CD4-positive, alpha-beta T cell treated with Interferon alpha-2 for 1 hour (primary cell): Measurements from ENCODE around the gene SSRP1.

Experiments used
- DNase-seq, 2 donors: peaks; one replicate each; pipeline ENCODE4 v3.0.0-alpha.2; 2020 to 2022

Gene SSRP1

DNA sequence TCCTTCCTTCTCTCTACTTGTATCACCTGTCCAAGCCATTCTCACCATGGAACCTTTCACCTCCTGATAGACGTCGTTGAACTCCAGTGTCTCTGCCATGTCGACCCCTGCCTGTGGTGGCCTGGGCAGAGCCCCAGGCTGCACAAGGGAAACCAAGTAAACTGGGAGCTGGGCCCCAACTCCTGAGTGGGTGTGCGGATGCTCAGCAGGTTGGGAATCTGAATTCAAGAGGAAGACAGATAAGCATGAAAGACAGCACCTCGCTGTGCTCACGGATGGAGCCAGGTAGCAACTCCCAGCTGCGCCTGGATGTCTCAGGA is 709 bp downstream of the SSRP1 start:
- no peak for DNase-seq

DNA sequence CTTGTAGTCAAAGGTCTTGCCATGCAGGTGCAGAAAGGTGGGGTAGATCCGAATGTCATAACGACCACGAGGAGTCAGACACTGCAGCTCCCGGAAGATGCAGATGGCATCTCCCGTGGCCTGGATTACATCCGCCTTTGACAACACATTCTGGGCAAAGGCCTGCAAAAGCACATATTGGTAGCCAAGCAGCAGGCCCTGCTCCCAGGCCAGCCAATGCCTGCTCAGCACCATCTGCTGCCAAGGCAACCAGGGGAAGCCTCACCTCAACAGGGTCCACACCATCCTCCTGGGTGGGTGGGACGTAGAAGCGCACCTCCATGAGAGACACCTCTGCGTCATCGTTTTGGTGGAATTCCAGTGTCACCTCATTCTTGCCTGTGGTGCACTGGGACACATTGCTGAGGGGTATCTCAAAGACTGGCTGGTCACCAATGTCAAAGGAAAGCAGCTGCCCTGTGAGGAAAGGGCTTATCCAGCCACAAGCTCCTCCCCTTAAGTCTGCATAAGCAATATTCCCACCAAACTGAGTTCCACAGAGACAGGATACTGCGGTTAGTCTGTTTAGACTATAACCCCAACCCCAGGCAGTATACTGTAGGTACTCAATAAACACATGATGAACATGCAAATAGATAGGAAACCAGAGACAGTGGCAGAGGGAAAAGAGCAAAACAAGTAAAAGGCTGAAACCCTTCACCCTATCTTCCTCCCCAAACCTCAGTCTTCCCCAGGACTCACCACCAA is 2.8 kb downstream of the SSRP1 start:
- DNase-seq = no peak

DNA sequence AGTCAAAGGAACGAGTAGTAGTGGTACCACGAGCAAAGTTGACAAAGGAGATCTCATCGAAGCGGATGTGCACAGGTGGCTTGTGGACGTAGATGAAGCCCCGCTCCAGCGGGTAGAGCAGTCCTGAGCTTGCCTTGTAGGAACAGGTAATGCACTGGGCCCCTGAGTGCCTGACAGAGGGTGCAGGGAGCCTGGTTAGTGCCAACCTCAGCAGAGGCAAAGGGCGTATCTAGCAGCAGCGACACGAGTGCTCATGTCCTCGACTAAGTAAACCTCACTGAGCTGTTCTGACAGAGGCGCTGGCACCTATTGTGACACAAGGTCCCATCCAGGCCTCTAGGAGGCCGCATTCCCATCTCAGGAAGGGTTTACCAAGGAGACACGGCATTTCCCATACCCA is 4.0 kb downstream of the SSRP1 start:
- no peak for DNase-seq

DNA sequence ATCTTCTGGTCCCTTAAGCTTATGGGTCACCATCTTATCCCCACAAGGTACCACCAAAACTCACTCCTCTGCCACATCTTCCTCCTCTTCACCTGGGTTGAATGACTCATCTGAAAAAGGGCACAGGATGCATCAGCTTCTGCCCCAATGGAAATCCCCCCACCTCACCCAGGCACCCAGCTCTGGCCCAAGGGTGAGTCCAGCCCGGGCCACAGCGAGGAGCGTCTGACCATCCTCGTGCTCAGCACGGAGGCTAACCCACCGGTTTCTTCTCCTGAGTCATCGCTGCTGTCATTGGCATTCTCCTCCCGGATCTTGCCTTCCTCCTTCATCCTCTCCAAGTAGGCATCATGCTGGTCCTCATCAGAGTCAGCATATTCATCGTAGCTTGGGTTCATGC is 5.7 kb downstream of the SSRP1 start:
- DNase-seq = no peak

DNA sequence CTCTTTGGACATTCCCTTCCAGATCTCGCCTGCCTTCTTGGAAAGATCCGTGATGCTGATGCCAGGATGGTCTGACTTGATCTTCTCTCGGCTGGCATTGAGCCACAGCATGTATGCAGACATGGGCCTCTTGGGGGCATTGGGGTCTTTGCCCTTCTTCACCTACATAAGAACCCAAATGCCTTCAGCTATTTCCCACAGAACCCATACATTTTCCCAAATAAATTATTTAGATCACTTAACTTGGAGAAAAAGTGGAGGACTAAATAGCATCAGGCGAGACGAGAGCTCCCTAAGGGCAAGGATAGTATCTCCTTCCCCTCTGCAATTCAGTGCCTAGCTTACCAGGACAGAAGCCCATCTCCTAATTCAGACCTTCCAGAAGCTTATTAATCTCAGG is 8.0 kb downstream of the SSRP1 start:
- DNase-seq = no peak

DNA sequence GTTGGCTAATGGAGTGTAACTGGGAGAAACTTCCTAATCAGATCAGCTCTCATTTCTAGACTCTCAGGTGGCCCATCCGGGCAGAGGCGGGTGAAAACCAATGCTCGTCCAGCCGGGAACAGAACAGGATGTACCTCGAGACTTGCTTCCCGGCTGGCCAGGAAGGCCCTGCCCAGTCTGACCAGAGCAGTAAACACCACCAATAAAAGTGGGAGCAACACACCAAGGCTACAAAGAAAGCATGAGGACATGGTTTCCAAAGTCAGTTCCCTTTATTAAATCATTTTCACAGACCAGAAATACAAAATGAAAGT is 10.0 kb downstream of the SSRP1 start:
- no peak for DNase-seq

DNA sequence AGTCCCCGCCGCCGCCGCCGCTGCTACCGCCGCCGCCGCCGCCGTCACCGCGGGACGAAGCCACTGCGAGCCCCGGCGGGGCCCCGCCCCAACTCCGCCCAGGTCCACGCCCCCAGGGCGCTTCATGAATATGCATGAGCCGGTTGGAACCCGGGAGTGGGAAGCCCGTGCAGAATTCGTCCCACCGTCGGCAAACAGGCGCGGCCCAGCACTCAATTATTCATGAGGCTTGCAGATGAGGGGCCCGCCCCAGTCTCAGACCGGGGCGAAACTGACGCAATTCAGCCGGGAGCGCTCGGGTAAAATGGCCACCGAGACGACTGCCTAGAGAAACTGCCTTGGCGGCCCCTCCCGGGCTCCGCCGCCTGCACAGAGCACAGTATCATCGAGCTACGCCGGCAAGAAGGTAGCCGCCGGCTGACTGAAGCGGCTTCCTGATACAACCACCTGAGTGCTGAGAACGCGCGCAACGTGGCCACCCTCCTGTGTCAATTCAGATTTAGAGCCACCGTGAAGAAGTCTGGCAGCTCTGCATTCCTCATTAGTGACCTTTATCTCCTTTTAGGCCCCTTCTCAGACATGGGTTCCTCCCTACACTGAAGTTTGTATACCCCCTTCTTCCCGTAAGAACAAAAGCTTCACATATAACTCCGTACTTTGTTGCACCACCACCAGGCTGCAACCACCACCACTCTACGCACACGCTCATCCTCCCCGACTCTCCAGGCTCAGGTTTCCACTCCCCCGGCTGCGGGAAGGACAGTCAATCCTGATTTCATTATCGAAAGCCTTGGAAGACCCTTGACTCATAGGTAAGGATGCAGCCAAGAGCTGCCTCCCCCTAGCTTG is 10.6 kb downstream of the SSRP1 start, which contains the start of gene TNKS1BP1:
TSS of gene TNKS1BP1 (minus strand) at position 67 of the 849 bp plus-strand sequence. CDS start 3,067 bp downstream, outside the sequence.
- peak; percentile 90 to 93 for DNase-seq

DNA sequence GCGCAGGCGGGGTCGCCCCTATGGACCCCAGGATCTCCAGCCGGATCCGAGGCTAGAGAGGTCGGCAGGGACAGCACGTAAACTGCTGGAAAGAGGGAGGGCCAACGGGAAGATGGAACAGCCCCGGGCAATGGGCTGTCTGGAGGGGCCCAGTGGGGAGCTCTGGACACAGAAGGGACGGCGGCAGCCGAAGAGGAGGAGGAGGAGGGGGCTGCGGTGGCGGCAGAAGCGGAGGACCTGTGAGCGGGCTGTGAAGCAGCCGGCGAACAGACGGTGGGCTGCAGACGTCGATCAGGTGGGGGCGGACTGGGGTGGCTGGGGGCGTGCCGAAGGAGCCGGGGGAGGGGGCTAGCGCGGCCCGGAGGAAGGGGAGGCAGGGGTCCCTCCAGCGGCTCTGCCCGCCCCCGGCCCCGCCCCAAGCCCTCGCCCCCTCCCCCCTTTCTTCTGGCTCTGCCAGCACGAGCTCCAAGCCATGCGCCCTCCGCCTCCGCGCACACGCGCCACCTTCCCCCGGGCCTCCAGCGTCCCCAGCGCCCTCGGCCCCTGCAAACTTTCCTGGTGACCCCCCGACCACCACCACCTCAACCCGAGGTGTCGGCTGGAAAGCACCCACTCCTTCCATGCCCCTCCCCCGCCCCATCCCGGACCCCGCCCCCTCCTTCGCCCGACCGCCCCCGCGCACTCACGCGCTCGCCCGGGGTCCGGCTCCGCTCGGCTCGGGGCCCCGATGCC is 11.4 kb downstream of the SSRP1 start:
- no peak for DNase-seq

DNA sequence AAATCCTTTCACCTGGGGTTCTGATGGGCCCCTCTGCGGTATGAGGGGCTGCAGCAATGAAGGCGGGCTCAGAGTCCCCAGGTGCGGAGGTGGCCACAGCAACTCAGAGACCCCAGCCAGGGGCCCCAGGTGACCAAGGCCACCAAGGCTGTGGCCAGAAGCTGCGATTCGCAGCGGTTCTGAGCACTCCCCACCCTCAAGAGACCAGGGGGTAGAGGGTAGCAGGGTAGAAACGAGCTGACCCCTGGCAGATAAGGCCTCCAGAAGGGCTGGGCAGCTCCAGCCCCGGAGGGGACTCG is 11.9 kb downstream of the SSRP1 start:
- DNase-seq = no peak

DNA sequence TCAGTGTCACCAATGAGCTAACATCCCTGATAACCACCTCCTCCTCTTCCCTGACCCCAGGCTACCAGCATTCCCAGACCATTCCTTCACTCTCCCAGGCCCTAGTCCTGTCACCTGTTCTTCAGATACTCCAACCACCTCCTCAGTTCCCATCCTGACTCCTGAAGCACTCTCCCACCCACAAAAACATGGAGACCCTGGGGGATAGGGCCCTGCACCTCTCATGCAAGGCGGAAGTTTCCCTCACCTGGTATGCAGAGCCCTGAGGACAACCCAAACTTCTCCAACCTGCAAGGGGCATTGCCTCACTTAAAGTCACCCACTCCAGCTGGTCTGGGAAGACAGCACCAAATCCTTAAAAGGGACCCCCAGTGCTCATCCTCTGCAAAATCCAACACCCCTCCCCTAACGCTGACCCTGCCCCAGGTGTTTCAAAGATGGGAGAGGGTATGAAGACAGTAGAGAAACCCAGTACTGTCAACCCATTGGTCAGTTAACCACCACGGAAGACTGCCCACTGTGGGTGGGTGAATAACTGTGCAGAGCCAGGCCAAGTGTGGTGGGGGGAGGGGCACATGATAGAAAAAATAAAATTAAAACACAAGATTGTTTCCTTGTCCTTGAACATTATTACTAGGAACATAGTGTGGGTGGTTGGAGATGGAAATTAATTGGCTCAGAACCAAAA is 12.4 kb downstream of the SSRP1 start:
- no peak for DNase-seq

DNA sequence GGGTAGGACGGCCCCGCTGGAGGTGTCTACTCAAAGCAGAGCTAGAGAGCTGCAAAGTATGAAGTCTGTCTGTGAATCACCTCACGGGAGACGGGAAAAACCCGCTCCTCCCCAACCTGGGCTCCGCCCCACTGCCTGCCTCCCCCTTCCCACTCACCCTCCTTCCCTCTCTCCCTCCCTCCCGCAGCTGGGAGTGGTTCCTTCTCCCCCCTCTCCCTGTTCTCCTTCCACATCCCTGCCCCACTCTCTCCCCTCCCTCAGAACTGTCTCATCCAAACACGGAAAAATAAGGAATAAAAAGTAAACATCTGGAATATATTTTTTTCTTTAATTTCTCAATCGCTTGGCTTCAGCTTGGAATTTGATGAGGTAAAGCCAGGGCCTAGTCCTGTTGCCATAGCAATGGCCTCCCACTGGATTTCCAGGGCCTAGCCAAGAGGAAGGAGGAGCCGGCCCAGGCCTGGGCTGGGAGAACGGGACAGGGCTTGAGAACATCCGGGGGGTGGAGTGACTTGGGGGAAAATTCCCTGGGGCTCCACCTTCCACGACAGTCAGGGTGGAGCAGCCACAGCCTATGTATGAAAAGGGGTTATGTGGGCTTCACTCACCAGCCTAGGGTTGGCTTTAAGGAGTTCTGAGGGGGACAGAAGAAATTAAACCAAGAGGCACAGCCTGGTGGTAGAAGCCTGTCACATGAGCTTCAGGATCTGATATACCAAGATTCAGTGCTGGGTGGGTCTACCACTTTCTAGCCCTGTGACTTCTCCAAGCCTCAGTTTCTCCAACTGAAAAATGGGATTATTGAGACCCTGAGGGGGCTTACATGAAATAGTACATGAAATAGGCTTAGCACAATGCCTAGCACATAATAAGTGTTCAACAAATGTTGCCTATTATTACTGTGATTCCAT is 13.2 kb downstream of the SSRP1 start:
- DNase-seq = no peak

DNA sequence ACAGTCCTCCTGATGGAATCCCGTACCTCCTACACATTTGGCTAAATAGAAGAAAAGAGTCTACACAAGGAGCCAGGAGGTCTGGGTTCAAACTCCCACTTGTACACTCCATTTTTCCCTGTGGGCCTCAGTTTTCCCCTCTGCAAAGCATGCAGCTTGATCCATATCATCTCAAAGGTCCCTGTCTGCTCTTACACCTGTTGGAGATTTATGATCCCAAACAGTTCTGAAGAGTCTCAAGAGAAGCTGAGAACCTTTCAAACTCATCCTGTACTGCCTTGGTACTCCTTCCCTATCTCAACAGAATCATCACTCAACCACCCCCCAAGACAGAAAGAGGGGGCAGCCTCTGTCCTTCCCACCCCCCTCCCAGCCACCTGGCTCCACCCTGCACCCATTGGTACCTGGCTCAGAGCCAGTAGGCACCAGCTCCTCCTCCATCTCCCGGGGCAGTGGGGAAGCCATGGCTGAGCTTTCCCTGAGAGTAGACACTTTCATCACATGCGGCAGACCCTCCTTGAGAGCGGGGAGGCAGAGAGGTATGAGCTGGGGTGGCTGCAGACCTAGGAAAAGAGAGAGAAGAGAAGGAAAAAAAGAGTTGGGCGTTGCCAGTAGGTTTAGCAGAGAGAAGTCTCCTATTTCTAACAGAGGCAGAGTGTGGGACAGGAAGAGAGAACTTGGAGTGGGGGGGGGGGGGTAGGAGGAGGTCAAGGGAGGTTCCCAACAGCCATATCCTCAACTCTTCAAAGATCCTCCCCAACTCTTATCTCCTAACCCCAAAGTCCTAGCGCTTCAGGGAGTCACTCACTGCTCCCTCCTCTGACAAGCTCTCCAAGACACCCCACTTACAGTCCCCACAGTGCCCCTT is 14.1 kb downstream of the SSRP1 start:
- no peak for DNase-seq

DNA sequence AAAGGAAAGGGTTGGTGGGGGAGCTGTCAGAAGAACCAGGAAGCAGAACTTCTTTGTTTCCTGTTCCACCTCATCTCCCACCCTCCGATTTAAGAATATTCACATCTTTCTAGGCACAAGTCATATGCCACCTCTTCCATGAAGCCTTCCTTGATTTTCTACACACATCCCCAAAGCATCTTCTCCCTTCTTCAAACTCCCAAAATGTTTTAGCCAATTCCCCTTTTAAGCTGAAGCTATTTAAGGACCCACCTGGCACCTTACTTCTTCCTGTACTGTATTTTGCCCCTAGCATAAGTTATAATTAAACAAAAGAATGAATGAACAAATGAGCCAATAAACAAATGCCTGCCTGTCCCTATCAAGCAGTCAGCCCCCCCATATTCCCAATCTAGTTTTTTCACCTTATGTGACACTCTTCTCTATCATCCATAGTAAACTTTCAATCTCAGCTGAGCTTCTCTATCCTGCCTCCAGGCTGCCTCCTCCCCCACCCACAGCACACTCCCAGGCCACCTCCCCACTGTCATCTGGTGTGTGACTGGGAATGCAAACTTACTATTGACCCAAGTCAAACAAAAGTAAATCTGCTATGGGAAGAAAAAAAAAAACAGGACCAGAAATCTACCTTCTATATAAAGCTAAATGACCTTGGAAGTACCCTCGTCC is 14.8 kb downstream of the SSRP1 start:
- DNase-seq = no peak

DNA sequence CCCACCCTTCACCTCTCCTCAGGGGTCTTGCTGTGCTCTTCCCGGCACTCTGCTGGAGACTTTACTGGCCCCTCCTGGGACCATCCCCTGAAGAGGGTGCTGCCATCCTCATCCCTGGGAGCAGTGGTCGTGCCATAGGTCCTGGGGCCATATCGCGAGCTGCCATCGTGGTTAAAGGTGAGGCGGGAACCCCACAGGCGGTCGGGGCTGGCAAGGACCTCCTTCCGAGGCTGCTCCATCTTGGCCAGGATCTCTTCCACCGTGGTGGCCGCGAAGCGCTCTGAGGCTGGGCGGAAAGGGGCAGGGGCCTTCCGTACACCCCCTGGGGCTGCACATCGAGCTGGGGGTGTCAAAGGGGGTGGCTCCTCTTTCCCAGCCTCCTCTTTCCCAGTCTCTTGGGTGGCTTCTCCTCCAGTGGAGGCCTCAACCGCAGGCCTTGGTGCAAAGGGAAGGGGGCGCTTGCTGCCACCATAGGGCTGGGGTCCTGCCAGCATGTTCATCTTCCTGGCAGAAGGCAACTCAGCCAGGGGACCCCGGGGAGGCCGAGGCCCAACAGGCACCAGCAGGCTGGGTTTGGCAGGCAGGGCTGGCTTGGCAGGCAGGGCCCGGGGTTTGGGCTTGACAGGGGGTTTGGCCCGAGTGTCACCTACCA is 15.5 kb downstream of the SSRP1 start:
- no peak for DNase-seq

DNA sequence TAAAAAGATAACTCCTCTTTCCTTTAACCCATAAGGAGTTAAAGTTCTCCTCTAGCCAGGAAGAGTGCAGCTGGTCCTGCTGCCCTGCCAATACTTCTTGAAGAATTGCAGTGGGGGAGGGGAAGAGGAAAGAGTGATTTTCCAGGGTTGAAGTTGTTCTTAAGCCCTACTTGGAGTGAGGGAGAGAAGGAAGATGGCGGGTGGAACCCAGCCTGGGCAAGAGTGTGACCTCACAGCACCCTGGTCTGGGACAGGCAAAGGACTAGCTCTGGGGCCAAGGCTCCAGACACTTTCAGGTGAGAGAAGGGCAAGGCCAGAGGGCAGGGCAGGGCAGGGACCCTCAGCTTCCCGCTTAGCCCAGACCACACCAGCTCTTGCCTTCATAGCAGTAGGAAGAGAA is 17.5 kb downstream of the SSRP1 start:
- no peak for DNase-seq

DNA sequence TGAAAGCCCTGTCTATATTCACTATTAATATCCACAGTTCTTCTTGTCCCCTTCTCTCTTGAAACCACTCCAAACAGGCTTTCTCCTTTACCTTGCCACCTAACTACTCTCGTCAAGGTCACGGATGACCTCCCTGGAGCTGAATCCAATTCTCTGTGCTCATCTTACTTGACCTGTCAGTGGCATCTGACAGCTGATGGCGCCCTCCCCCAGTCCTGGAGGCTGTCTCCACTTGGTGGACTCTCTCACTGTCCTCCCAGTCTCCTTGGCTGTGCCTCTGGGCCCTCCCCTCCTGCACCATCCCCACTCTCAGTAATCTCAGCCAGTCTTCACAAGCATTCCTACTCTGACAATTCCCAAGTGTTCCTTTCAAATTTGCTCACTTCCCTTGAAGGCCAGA is 19.7 kb downstream of the SSRP1 start:
- no peak for DNase-seq

DNA sequence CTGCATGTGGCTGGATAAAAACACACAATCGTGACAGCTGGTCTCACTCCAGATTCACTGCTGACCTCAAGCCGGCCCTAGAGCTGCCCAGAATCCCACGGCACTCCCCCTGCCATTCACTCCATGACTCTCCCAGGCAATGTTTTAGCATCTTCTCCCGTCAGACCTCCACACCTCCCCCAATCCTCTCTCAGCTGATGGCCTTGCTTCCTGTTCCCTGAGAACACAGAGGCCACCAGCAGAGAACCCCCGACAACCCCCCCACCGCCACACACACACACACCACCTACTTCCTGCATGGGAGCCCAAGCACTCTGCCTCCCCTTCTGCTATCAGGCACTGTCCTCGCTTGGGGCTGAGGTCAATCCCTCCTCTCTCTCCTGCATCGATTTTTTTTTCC is 20.2 kb downstream of the SSRP1 start:
- DNase-seq = no peak

DNA sequence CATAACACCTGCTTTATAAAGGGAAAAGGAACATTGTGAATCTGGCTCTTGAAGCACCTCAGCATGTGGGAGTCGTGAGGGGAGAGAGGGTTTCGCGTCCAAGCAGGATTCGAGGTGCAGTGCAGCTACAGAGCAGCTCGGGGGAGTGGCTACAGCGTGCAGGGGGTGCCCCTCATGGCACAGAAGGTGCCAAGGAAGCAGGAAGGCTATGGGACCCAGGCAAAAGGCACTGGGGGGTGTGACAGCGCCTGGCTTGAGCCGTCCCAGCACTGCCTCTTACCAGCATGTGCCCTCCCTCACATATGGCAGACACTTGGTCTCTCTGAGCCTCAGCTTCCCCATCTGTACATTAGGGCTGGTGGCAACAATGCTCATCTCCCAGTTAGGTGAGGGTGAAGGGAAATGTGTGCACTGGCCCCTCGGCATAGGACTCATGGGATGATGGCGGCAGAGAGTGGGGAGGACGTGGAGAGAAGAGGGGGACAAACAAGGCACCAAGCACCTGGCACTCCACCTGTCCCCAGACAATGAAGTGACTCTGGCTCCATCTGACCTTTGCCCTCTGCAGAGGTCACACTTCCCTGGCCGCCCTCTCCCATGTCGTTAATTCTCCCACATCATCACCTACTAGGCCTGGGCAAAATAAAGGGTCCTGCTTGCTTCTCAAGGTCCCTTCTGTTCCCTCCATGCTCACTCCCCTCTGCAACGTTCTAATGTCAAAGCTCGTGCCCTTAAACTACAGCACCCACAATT is 21.3 kb downstream of the SSRP1 start:
- no peak for DNase-seq

DNA sequence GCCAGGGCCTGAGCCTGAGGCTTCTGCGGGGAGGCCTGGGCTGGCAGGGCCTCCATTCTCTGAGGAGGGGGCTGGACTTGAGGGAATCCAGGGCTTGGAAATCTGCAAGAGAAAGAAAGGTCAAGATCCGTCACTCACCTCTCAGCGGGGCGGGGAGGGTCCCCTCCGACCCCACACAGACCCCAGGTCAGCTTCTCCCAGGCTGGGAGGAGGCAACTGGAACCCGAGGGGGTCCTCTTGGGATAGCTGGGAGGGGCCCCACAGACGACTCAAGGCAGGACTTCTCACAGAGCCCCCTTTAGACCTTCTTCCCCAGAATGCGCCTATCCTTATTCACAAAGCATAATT is 21.9 kb downstream of the SSRP1 start:
- DNase-seq = no peak
